Measurements from ENCODE around the gene PRKCB.

Gene PRKCB

DNA sequence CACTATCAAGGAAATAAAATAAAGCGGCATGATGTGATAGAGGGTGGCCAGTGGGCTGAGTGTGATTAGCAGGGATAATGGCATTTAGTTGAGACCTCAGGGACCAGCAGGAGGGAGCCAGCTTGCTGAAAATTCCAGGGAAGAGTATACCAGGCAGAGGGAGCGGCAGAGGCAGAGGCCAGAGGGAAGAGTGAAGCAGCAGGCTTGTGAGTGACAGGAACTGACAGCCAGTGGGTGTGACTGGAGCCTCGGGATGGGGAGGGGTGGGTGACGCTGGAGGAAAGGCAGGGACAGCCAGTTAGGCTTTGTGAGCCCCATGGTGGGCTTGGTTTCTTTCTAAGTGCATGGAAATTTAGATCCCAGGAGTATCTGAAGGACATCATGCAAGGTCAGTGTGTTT is 210.7 kb downstream of the PRKCB start:
- Histone ChIP-seq H3K36me3 (ENCODE audit: control insufficient read depth in 2 of 2, insufficient read depth in 1 of 2, low read length in 2 of 2) (no peaks in the 10 kb centered on the region), H3K4me3 (ENCODE audit: low read depth, low read length) (no peak overlapping the region), H3K4me1 (ENCODE audit: control insufficient read depth, insufficient read depth, low read length) (no peaks in the 10 kb centered on the region), H3K27ac (ENCODE audit: extremely low read depth, low read depth, low read length) (no peak overlapping the region), H3K9me3 (ENCODE audit: control insufficient read depth, insufficient read depth, low read depth, low read length) (no peaks in the 10 kb centered on the region)
- no peak for TF ChIP-seq HOXC10 (CRISPR knock-in tag; IDR thresholded peaks at IDR 0.05)
- TF ChIP-seq, protein P1, sequence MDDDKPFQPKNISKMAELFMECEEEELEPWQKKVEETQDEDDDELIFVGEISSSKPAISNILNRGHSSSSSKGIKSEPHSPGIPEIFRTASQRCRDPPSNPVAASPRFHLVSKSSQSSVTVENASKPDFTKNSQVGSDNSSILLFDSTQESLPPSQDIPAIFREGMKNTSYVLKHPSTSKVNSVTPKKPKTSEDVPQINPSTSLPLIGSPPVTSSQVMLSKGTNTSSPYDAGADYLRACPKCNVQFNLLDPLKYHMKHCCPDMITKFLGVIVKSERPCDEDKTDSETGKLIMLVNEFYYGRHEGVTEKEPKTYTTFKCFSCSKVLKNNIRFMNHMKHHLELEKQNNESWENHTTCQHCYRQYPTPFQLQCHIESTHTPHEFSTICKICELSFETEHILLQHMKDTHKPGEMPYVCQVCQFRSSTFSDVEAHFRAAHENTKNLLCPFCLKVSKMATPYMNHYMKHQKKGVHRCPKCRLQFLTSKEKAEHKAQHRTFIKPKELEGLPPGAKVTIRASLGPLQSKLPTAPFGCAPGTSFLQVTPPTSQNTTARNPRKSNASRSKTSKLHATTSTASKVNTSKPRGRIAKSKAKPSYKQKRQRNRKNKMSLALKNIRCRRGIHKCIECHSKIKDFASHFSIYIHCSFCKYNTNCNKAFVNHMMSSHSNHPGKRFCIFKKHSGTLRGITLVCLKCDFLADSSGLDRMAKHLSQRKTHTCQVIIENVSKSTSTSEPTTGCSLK (tag by site-specific recombination; IDR thresholded peaks at IDR 0.05), result no peak
- TF ChIP-seq OVOL3 (tag by site-specific recombination; IDR thresholded peaks at IDR 0.05), result no peak
- no peak for TF ChIP-seq ZFP37 (tag by site-specific recombination; IDR thresholded peaks at IDR 0.05)
- no peak for TF ChIP-seq SP2 (tag by site-specific recombination; IDR thresholded peaks at IDR 0.05)
- CTCF ChIA-PET, result interaction anchor here (0.5 to 10.3 kb wide), 12 partner anchors 8 to 489 kb away, joined by 3 to 195 read pairs (median 5); no protein-coding TSS in a partner anchor
- POLR2A ChIA-PET, result no interaction called here

DNA sequence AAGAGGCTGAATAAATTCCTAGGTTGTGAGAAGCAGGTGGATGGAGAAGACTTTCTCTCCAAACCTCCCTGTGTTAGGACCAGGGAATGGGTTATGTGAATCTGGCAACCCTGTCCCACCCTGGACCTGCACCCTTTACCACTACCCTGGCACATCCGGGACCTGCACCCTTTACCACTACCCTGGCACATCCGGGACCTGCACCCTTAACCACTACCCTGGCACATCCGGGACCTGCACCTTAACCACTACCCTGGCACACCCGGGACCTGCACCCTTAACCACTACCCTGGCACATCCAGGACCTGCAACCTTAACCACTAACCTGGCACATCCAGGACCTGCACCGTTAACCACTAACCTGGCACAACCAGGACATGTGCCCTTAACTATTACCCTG is 213.3 kb downstream of the PRKCB start:
- no peak overlapping the region for H3K27ac ChIP-seq (ENCODE audit: extremely low read depth, low read depth, low read length)

More for the DNA sequence above, 213.3 kb downstream of the PRKCB start:
- ChIA-PET POLR2A (no interaction called here), CTCF (interaction anchor here (1.2 kb wide), 1 partner anchor 22 kb away, joined by 5 read pairs; no protein-coding TSS in a partner anchor)
- H3K9me3 ChIP-seq (ENCODE audit: control insufficient read depth, insufficient read depth, low read depth, low read length), result no peaks in the 10 kb centered on the region
- no peaks in the 10 kb centered on the region for H3K36me3 ChIP-seq (ENCODE audit: control insufficient read depth in 2 of 2, insufficient read depth in 1 of 2, low read length in 2 of 2)
- TF ChIP-seq, protein P2, sequence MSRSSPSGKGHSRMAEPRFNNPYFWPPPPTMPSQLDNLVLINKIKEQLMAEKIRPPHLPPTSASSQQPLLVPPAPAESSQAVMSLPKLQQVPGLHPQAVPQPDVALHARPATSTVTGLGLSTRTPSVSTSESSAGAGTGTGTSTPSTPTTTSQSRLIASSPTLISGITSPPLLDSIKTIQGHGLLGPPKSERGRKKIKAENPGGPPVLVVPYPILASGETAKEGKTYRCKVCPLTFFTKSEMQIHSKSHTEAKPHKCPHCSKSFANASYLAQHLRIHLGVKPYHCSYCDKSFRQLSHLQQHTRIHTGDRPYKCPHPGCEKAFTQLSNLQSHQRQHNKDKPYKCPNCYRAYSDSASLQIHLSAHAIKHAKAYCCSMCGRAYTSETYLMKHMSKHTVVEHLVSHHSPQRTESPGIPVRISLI (tag by site-specific recombination; IDR thresholded peaks at IDR 0.05), result no peak
- no peak for TF ChIP-seq ZXDB (tag by site-specific recombination; IDR thresholded peaks at IDR 0.05)
- TF ChIP-seq ZNF292 (tag by site-specific recombination; IDR thresholded peaks at IDR 0.05; ENCODE audit: borderline replicate concordance, low read depth), result no peak
- TF ChIP-seq ZNF302 (tag by site-specific recombination; IDR thresholded peaks at IDR 0.05; ENCODE audit: low read depth), result no peak
- no peak for TF ChIP-seq ZNF223 (tag by site-specific recombination; IDR thresholded peaks at IDR 0.05)
- no peak for TF ChIP-seq ZBTB8A (tag by site-specific recombination; IDR thresholded peaks at IDR 0.05)
- no peak for TF ChIP-seq KLF7 (tag by site-specific recombination; IDR thresholded peaks at IDR 0.05; ENCODE audit: borderline replicate concordance)
- no peak for TF ChIP-seq ZNF24 (tag by site-specific recombination; IDR thresholded peaks at IDR 0.05)
- TF ChIP-seq SP2 (tag by site-specific recombination; IDR thresholded peaks at IDR 0.05), result no peak
- TF ChIP-seq ZNF146 (tag by site-specific recombination; IDR thresholded peaks at IDR 0.05), result no peak
- TF ChIP-seq, protein P3, sequence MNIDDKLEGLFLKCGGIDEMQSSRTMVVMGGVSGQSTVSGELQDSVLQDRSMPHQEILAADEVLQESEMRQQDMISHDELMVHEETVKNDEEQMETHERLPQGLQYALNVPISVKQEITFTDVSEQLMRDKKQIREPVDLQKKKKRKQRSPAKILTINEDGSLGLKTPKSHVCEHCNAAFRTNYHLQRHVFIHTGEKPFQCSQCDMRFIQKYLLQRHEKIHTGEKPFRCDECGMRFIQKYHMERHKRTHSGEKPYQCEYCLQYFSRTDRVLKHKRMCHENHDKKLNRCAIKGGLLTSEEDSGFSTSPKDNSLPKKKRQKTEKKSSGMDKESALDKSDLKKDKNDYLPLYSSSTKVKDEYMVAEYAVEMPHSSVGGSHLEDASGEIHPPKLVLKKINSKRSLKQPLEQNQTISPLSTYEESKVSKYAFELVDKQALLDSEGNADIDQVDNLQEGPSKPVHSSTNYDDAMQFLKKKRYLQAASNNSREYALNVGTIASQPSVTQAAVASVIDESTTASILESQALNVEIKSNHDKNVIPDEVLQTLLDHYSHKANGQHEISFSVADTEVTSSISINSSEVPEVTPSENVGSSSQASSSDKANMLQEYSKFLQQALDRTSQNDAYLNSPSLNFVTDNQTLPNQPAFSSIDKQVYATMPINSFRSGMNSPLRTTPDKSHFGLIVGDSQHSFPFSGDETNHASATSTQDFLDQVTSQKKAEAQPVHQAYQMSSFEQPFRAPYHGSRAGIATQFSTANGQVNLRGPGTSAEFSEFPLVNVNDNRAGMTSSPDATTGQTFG (tag by site-specific recombination; IDR thresholded peaks at IDR 0.05; ENCODE audit: borderline replicate concordance), result no peak
- TF ChIP-seq REPIN1 (tag by site-specific recombination; IDR thresholded peaks at IDR 0.05; ENCODE audit: low read depth), result no peak
- TF ChIP-seq ZNF2 (tag by site-specific recombination; IDR thresholded peaks at IDR 0.05), result no peak
- TF ChIP-seq, protein P4, sequence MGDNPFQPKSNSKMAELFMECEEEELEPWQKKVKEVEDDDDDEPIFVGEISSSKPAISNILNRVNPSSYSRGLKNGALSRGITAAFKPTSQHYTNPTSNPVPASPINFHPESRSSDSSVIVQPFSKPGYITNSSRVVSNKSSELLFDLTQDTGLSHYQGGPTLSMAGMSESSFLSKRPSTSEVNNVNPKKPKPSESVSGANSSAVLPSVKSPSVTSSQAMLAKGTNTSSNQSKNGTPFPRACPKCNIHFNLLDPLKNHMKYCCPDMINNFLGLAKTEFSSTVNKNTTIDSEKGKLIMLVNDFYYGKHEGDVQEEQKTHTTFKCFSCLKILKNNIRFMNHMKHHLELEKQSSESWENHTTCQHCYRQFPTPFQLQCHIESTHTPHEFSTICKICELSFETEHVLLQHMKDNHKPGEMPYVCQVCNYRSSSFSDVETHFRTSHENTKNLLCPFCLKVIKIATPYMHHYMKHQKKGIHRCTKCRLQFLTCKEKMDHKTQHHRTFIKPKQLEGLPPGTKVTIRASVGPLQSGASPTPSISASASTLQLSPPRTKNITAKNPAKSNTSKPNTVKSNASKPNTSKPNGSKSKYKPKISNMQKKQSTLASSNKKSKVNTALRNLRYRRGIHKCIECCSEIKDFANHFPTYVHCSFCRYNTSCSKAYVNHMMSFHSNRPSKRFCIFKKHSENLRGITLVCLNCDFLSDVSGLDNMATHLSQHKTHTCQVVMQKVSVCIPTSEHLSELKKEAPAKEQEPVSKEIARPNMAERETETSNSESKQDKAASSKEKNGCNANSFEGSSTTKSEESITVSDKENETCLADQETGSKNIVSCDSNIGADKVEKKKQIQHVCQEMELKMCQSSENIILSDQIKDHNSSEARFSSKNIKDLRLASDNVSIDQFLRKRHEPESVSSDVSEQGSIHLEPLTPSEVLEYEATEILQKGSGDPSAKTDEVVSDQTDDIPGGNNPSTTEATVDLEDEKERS (tag by site-specific recombination; IDR thresholded peaks at IDR 0.05), result no peak
- TF ChIP-seq, protein P5, sequence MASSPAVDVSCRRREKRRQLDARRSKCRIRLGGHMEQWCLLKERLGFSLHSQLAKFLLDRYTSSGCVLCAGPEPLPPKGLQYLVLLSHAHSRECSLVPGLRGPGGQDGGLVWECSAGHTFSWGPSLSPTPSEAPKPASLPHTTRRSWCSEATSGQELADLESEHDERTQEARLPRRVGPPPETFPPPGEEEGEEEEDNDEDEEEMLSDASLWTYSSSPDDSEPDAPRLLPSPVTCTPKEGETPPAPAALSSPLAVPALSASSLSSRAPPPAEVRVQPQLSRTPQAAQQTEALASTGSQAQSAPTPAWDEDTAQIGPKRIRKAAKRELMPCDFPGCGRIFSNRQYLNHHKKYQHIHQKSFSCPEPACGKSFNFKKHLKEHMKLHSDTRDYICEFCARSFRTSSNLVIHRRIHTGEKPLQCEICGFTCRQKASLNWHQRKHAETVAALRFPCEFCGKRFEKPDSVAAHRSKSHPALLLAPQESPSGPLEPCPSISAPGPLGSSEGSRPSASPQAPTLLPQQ (tag by site-specific recombination; IDR thresholded peaks at IDR 0.05), result no peak
- TF ChIP-seq ZNF677 (tag by site-specific recombination; IDR thresholded peaks at IDR 0.05), result no peak
- TF ChIP-seq ZBTB20 (tag by site-specific recombination; IDR thresholded peaks at IDR 0.05), result no peak
- no peaks in the 10 kb centered on the region for H3K4me1 ChIP-seq (ENCODE audit: control insufficient read depth, insufficient read depth, low read length)
- no peak overlapping the region for H3K4me3 ChIP-seq (ENCODE audit: low read depth, low read length)

Data from HEK293 (cell line).